Measurements from ENCODE around the gene NUMBL. TPM values are rescaled to one million over a fixed set of nuclear protein-coding genes. Genes with fewer than 3 reads are reported as not detected.

NUMBL gene
- total and polyA plus RNA-seq, 2 experiments from 2014 or later, result 13.8 to 21.7 TPM

DNA sequence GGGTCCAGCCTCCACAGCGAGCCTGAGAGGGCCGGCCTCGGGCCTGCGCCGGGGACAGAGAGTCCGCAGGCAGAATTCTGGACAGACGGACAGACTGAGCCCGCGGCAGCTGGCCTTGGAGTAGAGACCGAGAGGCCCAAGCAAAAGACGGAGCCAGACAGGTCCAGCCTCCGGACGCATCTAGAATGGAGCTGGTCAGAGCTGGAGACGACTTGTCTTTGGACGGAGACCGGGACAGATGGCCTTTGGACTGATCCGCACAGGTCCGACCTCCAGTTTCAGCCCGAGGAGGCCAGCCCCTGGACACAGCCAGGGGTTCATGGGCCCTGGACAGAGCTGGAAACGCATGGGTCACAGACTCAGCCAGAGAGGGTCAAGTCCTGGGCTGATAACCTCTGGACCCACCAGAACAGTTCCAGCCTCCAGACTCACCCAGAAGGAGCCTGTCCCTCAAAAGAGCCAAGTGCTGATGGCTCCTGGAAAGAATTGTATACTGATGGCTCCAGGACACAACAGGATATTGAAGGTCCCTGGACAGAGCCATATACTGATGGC lies 27.0 kb upstream of the NUMBL start:
- no peaks in the 10 kb centered on the region for H3K36me3 ChIP-seq
- H3K4me3 ChIP-seq, result peak overlapping the region; percentile 66
- no peak for DNase-seq (ENCODE audit: low read depth in 1 of 2, low spot score in 1 of 2)
- no peaks in the 10 kb centered on the region for H3K27me3 ChIP-seq
- peaks cover 14% of the 10 kb centered on the region for H3K4me1 ChIP-seq (ENCODE audit: low read depth)
- H3K9me3 ChIP-seq (ENCODE audit: low read depth), result no peaks in the 10 kb centered on the region
- TF ChIP-seq, protein P1, sequence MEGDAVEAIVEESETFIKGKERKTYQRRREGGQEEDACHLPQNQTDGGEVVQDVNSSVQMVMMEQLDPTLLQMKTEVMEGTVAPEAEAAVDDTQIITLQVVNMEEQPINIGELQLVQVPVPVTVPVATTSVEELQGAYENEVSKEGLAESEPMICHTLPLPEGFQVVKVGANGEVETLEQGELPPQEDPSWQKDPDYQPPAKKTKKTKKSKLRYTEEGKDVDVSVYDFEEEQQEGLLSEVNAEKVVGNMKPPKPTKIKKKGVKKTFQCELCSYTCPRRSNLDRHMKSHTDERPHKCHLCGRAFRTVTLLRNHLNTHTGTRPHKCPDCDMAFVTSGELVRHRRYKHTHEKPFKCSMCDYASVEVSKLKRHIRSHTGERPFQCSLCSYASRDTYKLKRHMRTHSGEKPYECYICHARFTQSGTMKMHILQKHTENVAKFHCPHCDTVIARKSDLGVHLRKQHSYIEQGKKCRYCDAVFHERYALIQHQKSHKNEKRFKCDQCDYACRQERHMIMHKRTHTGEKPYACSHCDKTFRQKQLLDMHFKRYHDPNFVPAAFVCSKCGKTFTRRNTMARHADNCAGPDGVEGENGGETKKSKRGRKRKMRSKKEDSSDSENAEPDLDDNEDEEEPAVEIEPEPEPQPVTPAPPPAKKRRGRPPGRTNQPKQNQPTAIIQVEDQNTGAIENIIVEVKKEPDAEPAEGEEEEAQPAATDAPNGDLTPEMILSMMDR (IDR thresholded peaks at IDR 0.05; ENCODE audit: low read depth, low read length), result no peak
- peak overlapping the region; percentile 95 for H3K27ac ChIP-seq

DNA sequence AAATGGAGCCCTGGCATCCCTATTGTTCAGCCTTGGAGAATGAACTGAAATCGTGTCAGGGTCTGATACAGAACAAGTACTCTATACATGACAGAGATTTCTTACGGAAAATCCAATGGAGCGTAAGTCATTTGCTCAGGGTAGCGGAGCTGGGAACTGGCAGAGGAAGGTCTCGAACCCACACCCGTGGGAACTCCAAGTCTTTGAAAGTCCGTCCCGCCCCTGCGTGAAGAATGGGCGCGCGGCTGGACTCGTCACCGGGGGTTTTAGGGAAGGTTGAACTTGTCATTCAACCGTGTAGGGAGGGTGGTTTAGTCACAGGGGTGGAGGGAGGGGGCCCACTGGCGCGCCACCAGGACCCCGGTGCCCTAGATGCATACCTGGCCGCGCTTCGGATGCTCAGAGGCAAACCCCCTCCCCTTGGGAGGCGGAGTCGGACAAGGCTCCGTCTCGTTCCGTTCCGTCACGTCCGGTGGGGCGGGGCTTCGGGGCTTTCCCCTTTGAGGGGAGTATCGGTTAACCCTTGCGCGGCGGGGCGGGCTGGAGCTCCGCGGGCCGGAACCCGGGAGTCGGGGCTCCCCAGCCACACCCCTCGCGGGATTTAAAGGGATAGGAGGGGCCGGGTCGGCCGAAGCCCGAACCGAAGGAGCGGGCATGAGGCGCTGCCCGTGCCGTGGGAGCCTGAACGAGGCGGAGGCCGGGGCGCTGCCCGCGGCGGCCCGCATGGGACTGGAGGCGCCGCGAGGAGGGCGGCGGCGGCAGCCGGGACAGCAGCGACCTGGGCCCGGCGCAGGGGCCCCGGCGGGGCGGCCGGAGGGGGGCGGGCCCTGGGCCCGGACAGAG lies 26.3 kb upstream of the NUMBL start, which contains the start of the genes COQ8B and ITPKC:
Gene COQ8B (minus strand): TSS at position 405 of the 843 bp plus-strand sequence. CDS start 2,254 bp downstream, outside the sequence.
Gene ITPKC (plus strand): TSS at position 631 of the 843 bp plus-strand sequence. CDS start 24 bp downstream, at position 655.
- H3K4me1 ChIP-seq (ENCODE audit: low read depth), result peaks cover 14% of the 10 kb centered on the region

DNA sequence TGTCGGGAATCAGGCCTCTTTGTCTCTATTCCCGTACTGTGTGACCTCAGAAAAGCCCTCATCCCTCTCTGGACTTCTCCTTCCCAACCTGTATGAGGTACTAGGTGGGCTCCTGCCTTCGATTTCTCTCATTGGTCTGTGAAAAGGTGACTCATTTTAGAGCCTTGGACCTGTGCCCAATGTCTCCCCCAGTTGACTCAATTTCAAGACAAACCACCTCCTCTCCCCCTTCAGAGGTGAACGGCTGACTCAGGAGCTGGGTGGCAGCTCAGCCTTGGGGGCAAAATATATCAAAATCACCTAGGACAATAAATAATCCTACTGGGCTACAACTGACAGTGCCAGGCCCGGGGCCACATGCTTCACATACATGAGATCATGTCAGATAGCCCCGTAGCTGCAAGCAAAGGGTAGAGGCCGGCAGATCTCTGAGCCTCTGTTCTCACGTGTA lies 25.6 kb upstream of the NUMBL start:
- H3K27ac ChIP-seq, result peak overlapping the region; percentile 95
- H3K36me3 ChIP-seq, result no peaks in the 10 kb centered on the region
- no peak for DNase-seq (ENCODE audit: low read depth in 1 of 2, low spot score in 1 of 2)
- H3K9me3 ChIP-seq (ENCODE audit: low read depth), result no peaks in the 10 kb centered on the region
- H3K27me3 ChIP-seq, result no peaks in the 10 kb centered on the region
- H3K4me3 ChIP-seq, result peak overlapping the region; percentile 66
- TF ChIP-seq, protein P1 (IDR thresholded peaks at IDR 0.05; ENCODE audit: low read depth, low read length), result no peak
- H3K4me1 ChIP-seq (ENCODE audit: low read depth), result peaks cover 14% of the 10 kb centered on the region

More for the DNA sequence above, 26.3 kb upstream of the NUMBL start, which contains the start of the genes COQ8B and ITPKC:
- peak; percentile 98 to 100 for DNase-seq (ENCODE audit: low read depth in 1 of 2, low spot score in 1 of 2)
- TF ChIP-seq, protein P1 (IDR thresholded peaks at IDR 0.05; ENCODE audit: low read depth, low read length), result no peak
- H3K9me3 ChIP-seq (ENCODE audit: low read depth), result no peaks in the 10 kb centered on the region
- no peaks in the 10 kb centered on the region for H3K27me3 ChIP-seq
- H3K27ac ChIP-seq, result peak within 1 kb of the TSS; percentile 95
- no peaks in the 10 kb centered on the region for H3K36me3 ChIP-seq
- peak within 1 kb of the TSS; percentile 66 for H3K4me3 ChIP-seq

DNA sequence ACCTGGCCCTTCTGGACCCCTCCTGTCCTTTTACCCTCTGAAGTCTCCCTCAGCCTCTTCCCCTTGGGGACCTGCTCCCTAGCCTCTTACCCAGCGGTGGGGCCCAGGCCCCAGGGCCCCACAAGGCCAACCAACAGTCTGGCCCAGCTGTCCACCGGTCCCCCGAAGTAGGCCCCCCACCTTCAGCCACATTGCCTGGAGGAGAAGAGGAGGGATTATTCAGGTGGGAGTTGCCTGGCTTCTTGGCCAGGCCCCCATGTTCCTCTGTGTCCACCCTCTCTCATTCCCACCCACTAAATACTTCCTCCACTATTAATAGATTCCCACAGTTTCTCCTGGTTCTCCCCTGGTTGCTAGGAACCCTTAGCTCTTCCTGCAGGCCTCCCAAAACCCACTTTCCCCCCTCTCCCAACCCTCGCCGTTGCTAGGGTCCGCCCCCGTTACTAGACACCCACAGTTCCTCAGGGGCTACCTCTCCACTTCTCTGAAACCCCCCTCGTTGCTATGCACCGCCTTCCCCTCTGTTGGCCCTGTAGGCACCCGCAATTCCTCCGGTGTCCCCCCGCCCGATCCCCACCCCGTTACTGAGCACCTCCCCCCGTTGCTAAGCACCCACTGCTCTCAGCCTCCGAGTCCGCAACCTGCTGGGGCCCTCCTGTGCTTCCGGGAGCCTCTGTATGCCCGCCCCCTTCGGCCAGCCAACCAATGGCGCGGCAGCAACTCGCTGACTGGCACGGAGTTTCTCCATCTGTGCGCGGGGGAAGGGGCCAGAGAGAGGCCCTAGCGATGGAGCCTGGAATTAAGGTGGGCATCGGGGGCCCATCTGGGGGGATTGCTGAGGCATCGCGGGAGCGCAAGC lies 24.2 kb upstream of the NUMBL start:
- peaks cover 14% of the 10 kb centered on the region for H3K4me1 ChIP-seq (ENCODE audit: low read depth)
- peaks cover 3% of the 10 kb centered on the region for H3K36me3 ChIP-seq
- H3K4me3 ChIP-seq, result peak overlapping the region; percentile 66

More for the DNA sequence above, 24.2 kb upstream of the NUMBL start:
- peak; percentile 95 to 96 for DNase-seq (ENCODE audit: low read depth in 1 of 2, low spot score in 1 of 2)
- no peaks in the 10 kb centered on the region for H3K27me3 ChIP-seq
- peak overlapping the region; percentile 95 for H3K27ac ChIP-seq
- TF ChIP-seq, protein P1 (IDR thresholded peaks at IDR 0.05; ENCODE audit: low read depth, low read length), result no peak
- no peaks in the 10 kb centered on the region for H3K9me3 ChIP-seq (ENCODE audit: low read depth)
